ENCODE results near the gene MAB21L3.

The MAB21L3 gene

DNA sequence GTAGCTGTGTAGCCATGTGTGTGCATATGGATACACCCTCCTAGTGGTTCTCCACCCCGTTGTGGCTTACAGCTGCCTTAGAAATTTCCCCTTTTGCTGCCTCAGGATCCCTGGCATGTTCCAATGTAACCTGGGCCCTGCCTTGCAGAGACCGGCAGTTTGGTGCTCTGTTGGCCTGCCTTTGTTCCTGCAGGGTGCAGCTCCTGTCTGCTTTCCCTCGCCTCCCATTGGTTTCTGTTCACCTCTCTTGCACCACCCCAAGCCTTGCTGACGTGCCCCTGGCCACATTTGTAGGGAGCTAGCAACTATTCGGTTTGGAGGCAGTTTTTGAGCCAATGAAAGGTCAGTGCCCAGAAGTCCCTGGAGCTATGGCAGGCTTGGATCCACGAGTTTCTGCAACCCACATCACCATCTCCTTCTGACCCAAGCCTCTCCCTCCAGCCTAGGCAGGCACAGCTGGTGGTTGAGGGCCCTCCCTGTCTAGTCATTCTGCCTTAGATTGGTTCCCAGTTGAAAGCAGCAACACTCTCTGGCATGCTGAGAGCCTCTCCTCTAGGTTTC, 54.9 kb downstream of the MAB21L3 start:
- DNase-seq (ENCODE audit: low spot score), result no peak

GRCh38 chr1:116166655-116167054, 55.5 kb downstream of the MAB21L3 start:
- DNase-seq (ENCODE audit: low spot score), result no peak

DNA sequence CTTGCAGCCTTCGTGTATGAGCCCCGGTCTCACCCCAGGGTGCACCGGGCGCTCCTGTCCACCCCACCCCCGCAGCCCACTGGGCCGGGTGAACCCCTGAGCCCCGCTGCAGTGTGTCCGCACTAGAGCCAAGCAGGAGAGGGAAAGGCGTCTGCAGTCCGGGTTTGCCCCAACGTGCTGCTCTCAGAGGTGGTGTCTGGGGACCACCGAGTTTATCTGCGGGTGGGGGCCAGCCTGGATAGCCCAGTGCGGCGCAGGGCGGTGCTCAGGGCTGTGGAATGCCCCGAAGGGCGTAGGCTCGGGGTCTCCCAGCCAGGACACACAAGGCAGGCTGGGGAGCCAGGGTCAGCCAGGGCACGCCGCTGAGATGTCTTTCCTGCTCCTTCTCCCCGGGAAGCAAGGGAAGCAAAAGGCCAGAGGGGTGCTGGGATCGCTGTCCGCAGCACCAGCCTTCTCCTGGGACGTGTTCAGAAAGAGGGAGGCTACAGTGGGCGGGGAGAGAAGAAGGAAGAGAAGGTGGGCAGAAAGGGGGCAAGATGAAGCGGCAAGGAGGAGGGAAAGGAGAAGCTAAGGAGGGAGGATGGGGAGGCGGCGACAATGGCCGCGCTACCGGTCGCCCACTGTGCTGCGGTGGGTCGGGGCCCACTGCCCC, 56.6 kb downstream of the MAB21L3 start:
- no peak for DNase-seq (ENCODE audit: low spot score)

GRCh38 chr1:116168277-116169032, 57.3 kb downstream of the MAB21L3 start:
- peak; percentile 63 for DNase-seq (ENCODE audit: low spot score)

GRCh38 chr1:116169898-116170297, 58.7 kb downstream of the MAB21L3 start:
- DNase-seq (ENCODE audit: low spot score), result no peak

DNA sequence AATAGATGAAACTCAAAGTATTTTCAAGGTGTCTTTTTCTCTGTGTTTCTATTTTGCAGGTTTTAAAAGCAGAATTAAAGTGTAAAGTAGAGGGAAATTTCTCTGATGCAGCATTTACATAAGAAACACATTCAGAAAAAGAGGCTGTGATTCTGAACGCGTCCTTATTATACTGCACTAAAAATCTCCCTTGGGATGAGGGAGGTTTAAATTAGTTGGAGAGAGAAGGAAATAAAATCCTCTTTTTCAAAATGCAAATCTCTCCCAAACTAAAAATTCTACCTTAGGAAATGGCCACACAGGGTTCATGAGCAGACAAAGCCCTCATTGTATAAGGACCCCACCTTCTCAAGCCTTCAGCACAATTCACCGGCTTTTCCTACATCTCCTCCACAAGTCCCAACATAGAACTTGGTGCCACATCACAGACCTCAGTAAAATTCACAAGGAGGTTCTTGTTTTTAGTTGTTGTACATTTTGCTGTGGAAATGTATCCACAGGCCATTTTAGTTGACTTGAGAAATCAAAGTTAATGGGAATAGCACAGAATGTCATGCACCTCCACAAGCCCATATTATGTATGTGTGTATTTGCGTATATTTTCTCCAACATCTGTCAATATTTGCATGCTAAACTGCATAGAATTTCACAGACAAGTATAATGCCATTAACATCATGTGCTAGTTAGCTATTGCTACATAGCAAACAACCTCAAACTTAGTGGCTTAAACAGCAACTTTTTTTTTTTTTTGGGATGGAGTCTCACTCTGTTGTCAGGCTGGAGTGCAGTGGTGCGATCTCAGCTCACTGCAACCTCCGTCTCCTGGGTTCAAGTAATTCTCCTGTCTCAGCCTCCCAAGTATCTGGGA, 59.8 kb downstream of the MAB21L3 start:
- no peak for DNase-seq (ENCODE audit: low spot score)

GRCh38 chr1:116172666-116173065, 61.5 kb downstream of the MAB21L3 start:
- DNase-seq (ENCODE audit: low spot score), result no peak

- no peak for DNase-seq (ENCODE audit: low spot score)
Observed at GRCh38 chr1:116175611-116176010, 64.4 kb downstream of the MAB21L3 start.

GRCh38 chr1:116176306-116176789, 65.1 kb downstream of the MAB21L3 start:
- DNase-seq (ENCODE audit: low spot score), result no peak

- DNase-seq (ENCODE audit: low spot score), result no peak
Observed at GRCh38 chr1:116177861-116178260, 66.7 kb downstream of the MAB21L3 start.

DNA sequence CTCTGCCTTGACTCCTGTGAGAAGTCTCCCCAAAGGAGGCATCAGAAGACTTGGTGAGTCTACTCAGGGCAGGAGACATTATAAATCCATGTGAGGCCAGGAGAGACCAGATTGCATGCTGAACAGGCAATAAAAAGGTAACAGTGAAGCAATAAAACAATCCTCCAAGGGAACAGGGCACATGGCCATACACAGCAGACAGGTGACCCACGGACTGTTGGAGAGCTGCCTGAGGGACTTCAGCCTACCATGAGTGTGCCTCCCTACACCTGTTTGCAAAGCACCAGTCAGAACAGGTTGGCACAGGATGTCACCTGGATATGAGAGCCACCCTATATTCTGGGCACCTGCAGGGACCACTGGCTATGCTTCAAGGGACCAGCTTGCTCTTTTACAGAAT, 67.6 kb downstream of the MAB21L3 start:
- no peak for DNase-seq (ENCODE audit: low spot score)

- DNase-seq (ENCODE audit: low spot score), result no peak
Observed at GRCh38 chr1:116179419-116179818, 68.2 kb downstream of the MAB21L3 start.

GRCh38 chr1:116179964-116180363, 68.8 kb downstream of the MAB21L3 start:
- DNase-seq (ENCODE audit: low spot score), result no peak

- DNase-seq (ENCODE audit: low spot score), result no peak
Observed at GRCh38 chr1:116182019-116182714, 71.0 kb downstream of the MAB21L3 start.

All from HuH-7.5 (cell line).